PFSK-1 (cell line): ENCODE results near the gene GABRB1.

ENCODE experiments used
- FOXP2 ChIP-seq: optimal IDR thresholded peaks from 2 replicates; pipeline ENCODE3; 2011; ENCODE audit warnings: borderline replicate concordance, control low read depth, inconsistent platforms; ENCODE audit not compliant: insufficient read depth; ENCODE audit errors: extremely low read length, extremely low read depth
- POLR2AphosphoS5 ChIP-seq: IDR thresholded peaks from 2 replicates; pipeline ENCODE4 v1.6.1; 2012; ENCODE audit warnings: low read depth, mild to moderate bottlenecking, control low read depth, low read length, moderate library complexity
- SIN3A ChIP-seq: IDR thresholded peaks from 2 replicates; pipeline ENCODE4 v1.6.1; 2012; ENCODE audit warnings: mild to moderate bottlenecking, low read length, moderate library complexity, borderline replicate concordance; ENCODE audit not compliant: insufficient read depth
- TAF1 ChIP-seq: IDR thresholded peaks from 2 replicates; pipeline ENCODE4 v1.6.1; 2012; ENCODE audit warnings: low read length, control low read depth, borderline replicate concordance; ENCODE audit not compliant: insufficient read depth
- TF ChIP-seq, protein P1 (sequence below), 2 experiments: IDR thresholded peaks; 2 replicates each; pipeline versions ENCODE4 v1.6.1 to v1.8.0; 2011 to 2012; ENCODE audit warnings: low read depth in 2 of 2, low read length in 2 of 2, control low read depth in 1 of 2, inconsistent platforms in 1 of 2, mild to moderate bottlenecking in 1 of 2, moderate library complexity in 1 of 2; ENCODE audit not compliant: insufficient read depth in 1 of 2

GABRB1 gene

DNA sequence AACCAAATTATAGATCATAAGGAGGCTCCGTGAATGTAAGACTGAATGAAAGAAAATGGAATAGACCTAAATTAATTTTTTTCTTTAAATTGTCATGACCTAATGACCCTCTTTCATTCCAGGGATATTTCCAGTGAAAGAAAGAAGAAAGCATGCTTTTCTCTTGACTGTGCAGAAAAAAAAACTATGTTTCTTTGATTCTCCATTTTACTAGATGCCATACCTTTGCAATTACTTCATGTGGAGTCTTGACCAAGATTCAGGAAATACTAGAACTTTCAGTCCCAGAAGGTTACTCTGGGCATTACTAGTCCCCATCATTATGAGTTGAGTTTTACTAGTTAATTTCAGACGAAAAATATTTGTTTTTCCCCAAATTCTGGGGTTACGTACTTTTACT is 438.6 kb downstream of the GABRB1 start:
- TF ChIP-seq SIN3A, result no peak
- no peak for TF ChIP-seq POLR2AphosphoS5
- TF ChIP-seq, protein P1, sequence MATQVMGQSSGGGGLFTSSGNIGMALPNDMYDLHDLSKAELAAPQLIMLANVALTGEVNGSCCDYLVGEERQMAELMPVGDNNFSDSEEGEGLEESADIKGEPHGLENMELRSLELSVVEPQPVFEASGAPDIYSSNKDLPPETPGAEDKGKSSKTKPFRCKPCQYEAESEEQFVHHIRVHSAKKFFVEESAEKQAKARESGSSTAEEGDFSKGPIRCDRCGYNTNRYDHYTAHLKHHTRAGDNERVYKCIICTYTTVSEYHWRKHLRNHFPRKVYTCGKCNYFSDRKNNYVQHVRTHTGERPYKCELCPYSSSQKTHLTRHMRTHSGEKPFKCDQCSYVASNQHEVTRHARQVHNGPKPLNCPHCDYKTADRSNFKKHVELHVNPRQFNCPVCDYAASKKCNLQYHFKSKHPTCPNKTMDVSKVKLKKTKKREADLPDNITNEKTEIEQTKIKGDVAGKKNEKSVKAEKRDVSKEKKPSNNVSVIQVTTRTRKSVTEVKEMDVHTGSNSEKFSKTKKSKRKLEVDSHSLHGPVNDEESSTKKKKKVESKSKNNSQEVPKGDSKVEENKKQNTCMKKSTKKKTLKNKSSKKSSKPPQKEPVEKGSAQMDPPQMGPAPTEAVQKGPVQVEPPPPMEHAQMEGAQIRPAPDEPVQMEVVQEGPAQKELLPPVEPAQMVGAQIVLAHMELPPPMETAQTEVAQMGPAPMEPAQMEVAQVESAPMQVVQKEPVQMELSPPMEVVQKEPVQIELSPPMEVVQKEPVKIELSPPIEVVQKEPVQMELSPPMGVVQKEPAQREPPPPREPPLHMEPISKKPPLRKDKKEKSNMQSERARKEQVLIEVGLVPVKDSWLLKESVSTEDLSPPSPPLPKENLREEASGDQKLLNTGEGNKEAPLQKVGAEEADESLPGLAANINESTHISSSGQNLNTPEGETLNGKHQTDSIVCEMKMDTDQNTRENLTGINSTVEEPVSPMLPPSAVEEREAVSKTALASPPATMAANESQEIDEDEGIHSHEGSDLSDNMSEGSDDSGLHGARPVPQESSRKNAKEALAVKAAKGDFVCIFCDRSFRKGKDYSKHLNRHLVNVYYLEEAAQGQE (IDR thresholded peaks at IDR 0.05; ENCODE audit: insufficient read depth in 1 of 2, low read depth in 2 of 2, low read length in 2 of 2), result no peak
- no peak for TF ChIP-seq FOXP2
- TF ChIP-seq TAF1, result no peak

GRCh38 chr4:47471064-47471463 is 439.7 kb downstream of the GABRB1 start:
- TF ChIP-seq SIN3A, result no peak
- no peak for TF ChIP-seq POLR2AphosphoS5
- TF ChIP-seq, protein P1 (IDR thresholded peaks at IDR 0.05; ENCODE audit: insufficient read depth in 1 of 2, low read depth in 2 of 2, low read length in 2 of 2), result no peak
- TF ChIP-seq FOXP2, result no peak
- TF ChIP-seq TAF1, result no peak

DNA sequence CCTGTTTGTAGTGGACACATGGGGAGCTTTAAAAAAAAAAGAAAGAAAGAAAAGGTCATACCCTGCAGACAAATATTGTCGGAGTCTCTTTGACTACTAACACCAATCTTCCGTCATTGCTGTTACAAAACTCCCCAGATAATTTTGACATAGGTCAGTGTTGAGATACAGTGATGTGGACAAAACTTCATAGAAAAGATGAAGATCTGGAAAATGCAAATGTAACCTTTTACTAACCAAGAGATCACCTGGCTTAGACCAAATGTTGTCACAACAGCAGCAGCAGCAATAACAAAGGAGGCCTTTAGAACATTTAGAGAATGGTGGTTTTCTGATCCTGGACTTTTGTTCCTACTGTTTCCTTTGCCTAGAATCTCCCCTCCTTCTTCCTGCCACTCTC is 440.2 kb downstream of the GABRB1 start:
- TF ChIP-seq TAF1 (no peak), SIN3A (no peak), FOXP2 (no peak), POLR2AphosphoS5 (no peak)
- TF ChIP-seq, protein P1 (IDR thresholded peaks at IDR 0.05; ENCODE audit: insufficient read depth in 1 of 2, low read depth in 2 of 2, low read length in 2 of 2), result no peak

- TF ChIP-seq TAF1, result no peak
- no peak for TF ChIP-seq FOXP2
- no peak for TF ChIP-seq SIN3A
- TF ChIP-seq, protein P1 (IDR thresholded peaks at IDR 0.05; ENCODE audit: insufficient read depth in 1 of 2, low read depth in 2 of 2, low read length in 2 of 2), result no peak
- no peak for TF ChIP-seq POLR2AphosphoS5
Observed at GRCh38 chr4:47473141-47473750, 441.9 kb downstream of the GABRB1 start.
